Lower lobe of right lung (tissue), 2 donors: Measurements from ENCODE around the gene EMID1. TPM values are rescaled to one million over a fixed set of nuclear protein-coding genes. Genes with fewer than 3 reads are reported as not detected.
"Not testable (repeated sequence)": the region's sequence is repeated elsewhere in the genome, so short reads cannot be mapped to it uniquely, and the experiment has no call there.

ENCODE experiments used
- ATAC-seq, 2 donors: fragments of 200-7000 bp; cut with Tn5 transposase; one replicate each; pipeline ENCODE4 v1.9.1; 2020 to 2022; ENCODE audit warnings: mild to moderate bottlenecking in 2 of 2, moderate library complexity in 2 of 2
- DNase-seq: peaks from one replicate; pipeline ENCODE4 v3.0.0-alpha.2; 2020
- H3K27ac ChIP-seq: fragments of 200-600 bp; one replicate; pipeline ENCODE4 v1.8.0; 2022
- H3K27me3 ChIP-seq: fragments of 200-600 bp; one replicate; pipeline ENCODE4 v1.8.0; 2022; ENCODE audit warnings: low read depth
- H3K36me3 ChIP-seq: fragments of 200-600 bp; one replicate; pipeline ENCODE4 v1.8.0; 2022; ENCODE audit warnings: mild to moderate bottlenecking
- H3K4me1 ChIP-seq: fragments of 200-600 bp; one replicate; pipeline ENCODE4 v1.8.0; 2022
- H3K4me3 ChIP-seq: fragments of 200-600 bp; one replicate; pipeline ENCODE4 v1.8.0; 2022; ENCODE audit warnings: mild to moderate bottlenecking
- H3K9me3 ChIP-seq: fragments of 200-600 bp; one replicate; pipeline ENCODE4 v1.8.0; 2022
- CTCF ChIP-seq: fragments of 200-600 bp; IDR thresholded peaks from one replicate; pipeline ENCODE4 v1.8.0; 2022; ENCODE audit warnings: antibody characterized with exemption, mild to moderate bottlenecking
- intact Hi-C: fragments of 100-400 bp; cut with DNase I; formaldehyde crosslinking; loops from one replicate; pipeline ENCODE4 v1.11.0; 2022
- total RNA-seq: library from RNA; stranded (reverse); fragmentation: NEBNext Ultra II Directional; extraction: Animal tissue kit (Norgen Biotek cat#: 25700); gene quantifications from one replicate; pipeline ENCODE4 v1.2.1, GENCODE V29; 2021
- donor health status: DM: no; HTN: yes; CAD: no; lungs with severe emphysema.

EMID1 gene
- total RNA-seq, 1 donor from 2014 or later, result 8.2 TPM

- Histone ChIP-seq H3K27me3 (no peaks in the 10 kb centered on the region), H3K27ac (no peak overlapping the region), H3K4me1 (peaks cover 12% of the 10 kb centered on the region), H3K9me3 (no peaks in the 10 kb centered on the region), H3K4me3 (no peak overlapping the region), H3K36me3 (no peaks in the 10 kb centered on the region)
- ATAC-seq (peak; percentile 46 to 70), DNase-seq (no peak)
- no peak for TF ChIP-seq CTCF
- intact Hi-C loops, result no loop called here
Observed at GRCh38 chr22:29216873-29217666, 11.4 kb downstream of the EMID1 start.

GRCh38 chr22:29217827-29218757, 12.4 kb downstream of the EMID1 start:
- no peak for TF ChIP-seq CTCF
- intact Hi-C loops, result no loop called here
- no peak overlapping the region for H3K27ac ChIP-seq
- H3K9me3 ChIP-seq, result no peaks in the 10 kb centered on the region
- no peak for DNase-seq
- H3K4me1 ChIP-seq, result peaks cover 12% of the 10 kb centered on the region
- H3K4me3 ChIP-seq, result no peak overlapping the region
- no peaks in the 10 kb centered on the region for H3K27me3 ChIP-seq
- no peaks in the 10 kb centered on the region for H3K36me3 ChIP-seq
- no peak for ATAC-seq

GRCh38 chr22:29218758-29219408, 13.2 kb downstream of the EMID1 start:
- DNase-seq (no peak), ATAC-seq (no peak)
- Histone ChIP-seq H3K36me3 (no peaks in the 10 kb centered on the region), H3K27me3 (no peaks in the 10 kb centered on the region), H3K4me1 (peaks cover 12% of the 10 kb centered on the region), H3K27ac (no peak overlapping the region), H3K9me3 (no peaks in the 10 kb centered on the region), H3K4me3 (no peak overlapping the region)
- intact Hi-C loops, result no loop called here
- TF ChIP-seq CTCF, result no peak

GRCh38 chr22:29219409-29219782, 13.7 kb downstream of the EMID1 start:
- H3K27ac ChIP-seq, ATAC-seq, H3K9me3 ChIP-seq, intact Hi-C loops, H3K4me3 ChIP-seq, DNase-seq, H3K36me3 ChIP-seq, H3K27me3 ChIP-seq: not testable (repeated sequence)
- H3K4me1 ChIP-seq, result peaks cover 15% of the 10 kb centered on the region

GRCh38 chr22:29219881-29220670, 14.4 kb downstream of the EMID1 start:
- intact Hi-C loops, result no loop called here
- no peak for ATAC-seq
- Histone ChIP-seq H3K9me3 (no peaks in the 10 kb centered on the region), H3K27ac (no peak overlapping the region), H3K36me3 (no peaks in the 10 kb centered on the region), H3K27me3 (no peaks in the 10 kb centered on the region), H3K4me1 (peaks cover 21% of the 10 kb centered on the region), H3K4me3 (no peak overlapping the region)
- no peak for DNase-seq
- no peak for TF ChIP-seq CTCF
